A673 (cell line): ENCODE measurements around the gene RAP1B. TPM values are rescaled to one million over a fixed set of nuclear protein-coding genes. Genes with fewer than 3 reads are reported as not detected.

Source experiments
- BruUV-seq: library from RNA; stranded (reverse); fragments of 400-500 nt; replicated peaks from 2 replicates; lab custom pipeline; 2021; lab: Mats Ljungman, UMichigan
- CTCF ChIA-PET: fragments of 300-600 bp; sonication (Branson Sonifier 250); formaldehyde crosslinking; loops from one replicate; lab custom pipeline; 2022; ENCODE audit warnings: antibody characterized with exemption; lab: Charles Lee
- POLR2A ChIA-PET: fragments of 300-600 bp; sonication (Branson Sonifier 250); formaldehyde crosslinking; loops from one replicate; lab custom pipeline; 2022; ENCODE audit warnings: antibody characterized with exemption; ENCODE audit not compliant: low non-redundant PET; lab: Charles Lee
- DNase-seq: peaks from one replicate; pipeline ENCODE4 v3.0.0-alpha.2; 2015; ENCODE audit warnings: low spot score
- H3K27ac ChIP-seq: fragments of 200-600 bp; sonication (generic); 2 replicates; pipeline ENCODE4 v1.5.1; 2016; ENCODE audit warnings: mixed run types, low read depth, mild to moderate bottlenecking, mixed read lengths, antibody characterized with exemption, low read length; ENCODE audit not compliant: poor library complexity, severe bottlenecking
- H3K27me3 ChIP-seq: fragments of 200-600 bp; sonication (generic); replicated peaks from 2 replicates; pipeline ENCODE4 v1.6.1; 2017; ENCODE audit warnings: mixed run types, low read depth, mild to moderate bottlenecking, mixed read lengths, antibody characterized with exemption, low read length; ENCODE audit not compliant: insufficient read depth, poor library complexity
- H3K36me3 ChIP-seq: fragments of 200-600 bp; sonication (generic); 2 replicates; pipeline ENCODE4 v1.6.1; 2016; ENCODE audit warnings: mixed run types, mild to moderate bottlenecking, mixed read lengths, antibody characterized with exemption, low read length; ENCODE audit not compliant: insufficient read depth, poor library complexity, severe bottlenecking
- H3K4me1 ChIP-seq: fragments of 200-600 bp; sonication (generic); 2 replicates; pipeline ENCODE4 v1.6.1; 2017; ENCODE audit warnings: mixed run types, mild to moderate bottlenecking, mixed read lengths, antibody characterized with exemption, low read length; ENCODE audit not compliant: insufficient read depth, poor library complexity, severe bottlenecking
- H3K4me3 ChIP-seq: fragments of 200-600 bp; sonication (generic); 2 replicates; pipeline ENCODE4 v1.5.1; 2016; ENCODE audit warnings: low read depth, mixed run types, mild to moderate bottlenecking, mixed read lengths, low read length; ENCODE audit not compliant: poor library complexity, severe bottlenecking
- H3K9me3 ChIP-seq: fragments of 200-600 bp; sonication (generic); 2 replicates; pipeline ENCODE4 v1.6.1; 2016; ENCODE audit warnings: mixed run types, low read depth, mild to moderate bottlenecking, mixed read lengths, antibody characterized with exemption, low read length; ENCODE audit not compliant: poor library complexity, severe bottlenecking
- CTCF ChIP-seq: fragments of 300-800, 200-600 bp; sonication (generic); conservative IDR thresholded peaks from 2 replicates; pipeline ENCODE4 v1.5.1; 2017; ENCODE audit warnings: low read depth, mild to moderate bottlenecking, antibody characterized with exemption, low read length, moderate library complexity, mixed read lengths
- EZH2 ChIP-seq: fragments of 200-600 bp; sonication (generic); IDR thresholded peaks from 2 replicates; pipeline ENCODE4 v1.6.1; 2017; ENCODE audit warnings: borderline replicate concordance, low read depth, mild to moderate bottlenecking, mixed read lengths, antibody characterized with exemption, low read length; ENCODE audit not compliant: poor library complexity, severe bottlenecking
- intact Hi-C: fragments of 100-400 bp; cut with micrococcal nuclease; formaldehyde crosslinking; loops from one replicate; pipeline ENCODE4 v1.10.0; 2022; ENCODE audit not compliant: unreplicated experiment
- total RNA-seq: library from RNA; stranded (reverse); gene quantifications from 2 replicates; pipeline ENCODE4 v1.2.3, GENCODE V29; 2021

The RAP1B gene
- total RNA-seq, 1 experiment from 2014 or later = 148 TPM

- no TSS peak for BruUV-seq
- TF ChIP-seq EZH2 (no peak), CTCF (no peak)
- peak; percentile 61 for DNase-seq
- POLR2A ChIA-PET = no interaction called here
- CTCF ChIA-PET = no interaction called here
- H3K4me1 ChIP-seq = peaks cover 11% of the 10 kb centered on the region
- intact Hi-C loops = no loop called here
- no peaks in the 10 kb centered on the region for H3K27me3 ChIP-seq
- no peak overlapping the region for H3K4me3 ChIP-seq
- H3K9me3 ChIP-seq = no peaks in the 10 kb centered on the region
- H3K27ac ChIP-seq = no peak overlapping the region
- no peaks in the 10 kb centered on the region for H3K36me3 ChIP-seq
These were observed 27.5 kb downstream of the RAP1B start for GRCh38 chr12:68638171-68638570.

DNA sequence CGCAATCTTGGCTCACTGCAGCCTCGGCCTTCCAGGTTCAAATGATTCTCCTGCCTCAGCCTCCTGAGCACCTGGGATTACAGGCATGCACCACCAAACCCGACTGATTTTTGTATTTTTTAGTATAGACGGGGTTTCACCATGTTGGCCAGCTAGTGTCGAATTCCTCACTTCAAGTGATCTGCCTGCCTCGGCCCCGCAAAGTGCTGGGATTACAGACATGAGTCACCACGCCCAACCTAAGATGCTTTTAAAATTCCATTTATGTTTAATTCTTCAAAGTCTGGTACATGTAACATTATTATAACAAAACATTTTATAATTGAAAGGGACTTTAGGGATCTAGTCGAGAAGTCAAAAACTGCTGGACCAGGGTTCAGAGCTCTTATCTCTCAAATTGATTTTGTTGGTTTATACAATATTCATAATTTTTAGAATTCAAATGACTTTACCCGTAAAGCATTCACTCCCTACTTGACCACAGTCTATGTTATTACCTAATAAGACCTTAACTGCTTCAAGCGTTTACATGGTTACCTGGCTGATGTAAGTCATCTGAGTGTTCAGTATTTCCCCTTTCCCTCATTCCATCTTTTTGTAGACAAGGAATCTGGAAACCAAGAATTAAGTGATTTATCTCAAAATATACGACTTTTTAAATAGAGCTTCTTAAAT lies 28.2 kb downstream of the RAP1B start:
- TF ChIP-seq EZH2 (no peak), CTCF (no peak)
- BruUV-seq = no TSS peak
- ChIA-PET CTCF (no interaction called here), POLR2A (interaction anchor here (0.6 kb wide), 1 partner anchor 368 kb away, joined by 3 read pairs; no protein-coding TSS in a partner anchor)
- DNase-seq = peak; percentile 19
- Histone ChIP-seq H3K4me3 (no peak overlapping the region), H3K9me3 (no peaks in the 10 kb centered on the region), H3K27ac (no peak overlapping the region), H3K36me3 (no peaks in the 10 kb centered on the region), H3K4me1 (peaks cover 11% of the 10 kb centered on the region), H3K27me3 (no peaks in the 10 kb centered on the region)
- intact Hi-C loops = no loop called here

DNA sequence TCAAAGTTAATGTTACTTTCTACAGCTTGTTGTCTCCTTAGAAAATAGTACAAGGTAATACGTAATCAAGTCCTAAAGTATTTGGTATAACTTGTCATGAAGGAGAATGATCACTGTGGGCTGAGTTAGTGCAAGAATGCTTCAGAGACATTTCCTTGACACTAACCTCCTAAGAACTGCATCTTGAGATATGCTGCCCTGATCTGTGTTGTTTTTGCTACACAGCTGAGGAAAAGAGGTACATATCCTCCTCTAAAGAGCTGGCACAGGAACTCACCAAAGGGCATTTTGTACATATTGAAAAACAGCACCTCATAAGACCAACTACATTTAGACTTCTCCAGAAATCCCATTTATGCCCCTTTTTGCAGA lies 28.7 kb downstream of the RAP1B start:
- Histone ChIP-seq H3K27me3 (no peaks in the 10 kb centered on the region), H3K4me3 (no peak overlapping the region), H3K4me1 (peaks cover 11% of the 10 kb centered on the region), H3K27ac (no peak overlapping the region), H3K9me3 (no peaks in the 10 kb centered on the region), H3K36me3 (no peaks in the 10 kb centered on the region)
- no peak for DNase-seq
- TF ChIP-seq EZH2 (no peak), CTCF (no peak)
- ChIA-PET CTCF (no interaction called here), POLR2A (no interaction called here)
- BruUV-seq = no TSS peak
- intact Hi-C loops = no loop called here
